WTC11 (cell line): ENCODE data around the gene TIE1.

Source experiments
- MLX ChIP-seq: sonication (generic); formaldehyde crosslinking; IDR thresholded peaks from 2 replicates; pipeline ENCODE4 v1.8.1; 2023; ENCODE audit warnings: mild to moderate bottlenecking, missing genetic modification reagents, moderate library complexity
- ZBTB21 ChIP-seq: sonication (generic); formaldehyde crosslinking; IDR thresholded peaks from 2 replicates; pipeline ENCODE4 v1.8.1; 2023; ENCODE audit warnings: mild to moderate bottlenecking, missing genetic modification reagents, borderline replicate concordance
- ZNF138 ChIP-seq: sonication (generic); formaldehyde crosslinking; conservative IDR thresholded peaks from 2 replicates; pipeline ENCODE4 v1.8.1; 2022; ENCODE audit warnings: mild to moderate bottlenecking, moderate library complexity, missing genetic modification reagents
- TF ChIP-seq, protein P1 (sequence below): fragments of 200-600 bp; IDR thresholded peaks from 2 replicates; pipeline ENCODE4 v1.8.0; 2022; ENCODE audit warnings: antibody characterized with exemption
- TF ChIP-seq, protein P2 (sequence below): sonication (generic); formaldehyde crosslinking; IDR thresholded peaks from 2 replicates; pipeline ENCODE4 v1.8.0; 2023; ENCODE audit warnings: missing genetic modification reagents, mild to moderate bottlenecking, borderline replicate concordance
- TF ChIP-seq, protein P3 (sequence below): sonication (generic); formaldehyde crosslinking; conservative IDR thresholded peaks from 2 replicates; pipeline ENCODE4 v1.8.1; 2023; ENCODE audit warnings: mild to moderate bottlenecking, low read depth, missing genetic modification reagents, moderate library complexity
- TF ChIP-seq, protein P4 (sequence below): sonication (generic); formaldehyde crosslinking; IDR thresholded peaks from 2 replicates; pipeline ENCODE4 v1.8.0; 2022; ENCODE audit warnings: mild to moderate bottlenecking, missing genetic modification reagents

DNA sequence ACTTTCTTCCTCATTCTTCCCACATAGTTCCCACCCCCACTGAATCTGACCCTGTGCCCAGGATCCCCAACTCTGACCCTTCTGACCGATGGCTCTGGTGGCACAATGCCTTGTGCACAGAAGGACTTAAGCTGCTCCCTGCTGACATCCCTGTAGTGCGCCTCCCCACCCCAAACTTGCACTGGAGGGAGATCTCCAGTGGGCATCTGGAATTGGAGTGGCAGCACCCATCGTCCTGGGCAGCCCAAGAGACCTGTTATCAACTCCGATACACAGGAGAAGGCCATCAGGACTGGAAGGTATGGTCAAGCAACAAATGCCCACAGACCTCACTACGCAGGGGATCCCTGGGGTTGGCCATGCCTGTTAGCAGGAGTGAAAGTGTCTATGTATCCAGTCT lies 45.9 kb downstream of the TIE1 start:
- TF ChIP-seq MLX (CRISPR knock-in tag) (no peak), ZBTB21 (CRISPR knock-in tag) (no peak), ZNF138 (CRISPR knock-in tag) (no peak)
- TF ChIP-seq, protein P1, sequence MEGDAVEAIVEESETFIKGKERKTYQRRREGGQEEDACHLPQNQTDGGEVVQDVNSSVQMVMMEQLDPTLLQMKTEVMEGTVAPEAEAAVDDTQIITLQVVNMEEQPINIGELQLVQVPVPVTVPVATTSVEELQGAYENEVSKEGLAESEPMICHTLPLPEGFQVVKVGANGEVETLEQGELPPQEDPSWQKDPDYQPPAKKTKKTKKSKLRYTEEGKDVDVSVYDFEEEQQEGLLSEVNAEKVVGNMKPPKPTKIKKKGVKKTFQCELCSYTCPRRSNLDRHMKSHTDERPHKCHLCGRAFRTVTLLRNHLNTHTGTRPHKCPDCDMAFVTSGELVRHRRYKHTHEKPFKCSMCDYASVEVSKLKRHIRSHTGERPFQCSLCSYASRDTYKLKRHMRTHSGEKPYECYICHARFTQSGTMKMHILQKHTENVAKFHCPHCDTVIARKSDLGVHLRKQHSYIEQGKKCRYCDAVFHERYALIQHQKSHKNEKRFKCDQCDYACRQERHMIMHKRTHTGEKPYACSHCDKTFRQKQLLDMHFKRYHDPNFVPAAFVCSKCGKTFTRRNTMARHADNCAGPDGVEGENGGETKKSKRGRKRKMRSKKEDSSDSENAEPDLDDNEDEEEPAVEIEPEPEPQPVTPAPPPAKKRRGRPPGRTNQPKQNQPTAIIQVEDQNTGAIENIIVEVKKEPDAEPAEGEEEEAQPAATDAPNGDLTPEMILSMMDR = no peak
- TF ChIP-seq, protein P2, sequence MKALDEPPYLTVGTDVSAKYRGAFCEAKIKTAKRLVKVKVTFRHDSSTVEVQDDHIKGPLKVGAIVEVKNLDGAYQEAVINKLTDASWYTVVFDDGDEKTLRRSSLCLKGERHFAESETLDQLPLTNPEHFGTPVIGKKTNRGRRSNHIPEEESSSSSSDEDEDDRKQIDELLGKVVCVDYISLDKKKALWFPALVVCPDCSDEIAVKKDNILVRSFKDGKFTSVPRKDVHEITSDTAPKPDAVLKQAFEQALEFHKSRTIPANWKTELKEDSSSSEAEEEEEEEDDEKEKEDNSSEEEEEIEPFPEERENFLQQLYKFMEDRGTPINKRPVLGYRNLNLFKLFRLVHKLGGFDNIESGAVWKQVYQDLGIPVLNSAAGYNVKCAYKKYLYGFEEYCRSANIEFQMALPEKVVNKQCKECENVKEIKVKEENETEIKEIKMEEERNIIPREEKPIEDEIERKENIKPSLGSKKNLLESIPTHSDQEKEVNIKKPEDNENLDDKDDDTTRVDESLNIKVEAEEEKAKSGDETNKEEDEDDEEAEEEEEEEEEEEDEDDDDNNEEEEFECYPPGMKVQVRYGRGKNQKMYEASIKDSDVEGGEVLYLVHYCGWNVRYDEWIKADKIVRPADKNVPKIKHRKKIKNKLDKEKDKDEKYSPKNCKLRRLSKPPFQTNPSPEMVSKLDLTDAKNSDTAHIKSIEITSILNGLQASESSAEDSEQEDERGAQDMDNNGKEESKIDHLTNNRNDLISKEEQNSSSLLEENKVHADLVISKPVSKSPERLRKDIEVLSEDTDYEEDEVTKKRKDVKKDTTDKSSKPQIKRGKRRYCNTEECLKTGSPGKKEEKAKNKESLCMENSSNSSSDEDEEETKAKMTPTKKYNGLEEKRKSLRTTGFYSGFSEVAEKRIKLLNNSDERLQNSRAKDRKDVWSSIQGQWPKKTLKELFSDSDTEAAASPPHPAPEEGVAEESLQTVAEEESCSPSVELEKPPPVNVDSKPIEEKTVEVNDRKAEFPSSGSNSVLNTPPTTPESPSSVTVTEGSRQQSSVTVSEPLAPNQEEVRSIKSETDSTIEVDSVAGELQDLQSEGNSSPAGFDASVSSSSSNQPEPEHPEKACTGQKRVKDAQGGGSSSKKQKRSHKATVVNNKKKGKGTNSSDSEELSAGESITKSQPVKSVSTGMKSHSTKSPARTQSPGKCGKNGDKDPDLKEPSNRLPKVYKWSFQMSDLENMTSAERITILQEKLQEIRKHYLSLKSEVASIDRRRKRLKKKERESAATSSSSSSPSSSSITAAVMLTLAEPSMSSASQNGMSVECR (CRISPR knock-in tag) = no peak
- TF ChIP-seq, protein P3, sequence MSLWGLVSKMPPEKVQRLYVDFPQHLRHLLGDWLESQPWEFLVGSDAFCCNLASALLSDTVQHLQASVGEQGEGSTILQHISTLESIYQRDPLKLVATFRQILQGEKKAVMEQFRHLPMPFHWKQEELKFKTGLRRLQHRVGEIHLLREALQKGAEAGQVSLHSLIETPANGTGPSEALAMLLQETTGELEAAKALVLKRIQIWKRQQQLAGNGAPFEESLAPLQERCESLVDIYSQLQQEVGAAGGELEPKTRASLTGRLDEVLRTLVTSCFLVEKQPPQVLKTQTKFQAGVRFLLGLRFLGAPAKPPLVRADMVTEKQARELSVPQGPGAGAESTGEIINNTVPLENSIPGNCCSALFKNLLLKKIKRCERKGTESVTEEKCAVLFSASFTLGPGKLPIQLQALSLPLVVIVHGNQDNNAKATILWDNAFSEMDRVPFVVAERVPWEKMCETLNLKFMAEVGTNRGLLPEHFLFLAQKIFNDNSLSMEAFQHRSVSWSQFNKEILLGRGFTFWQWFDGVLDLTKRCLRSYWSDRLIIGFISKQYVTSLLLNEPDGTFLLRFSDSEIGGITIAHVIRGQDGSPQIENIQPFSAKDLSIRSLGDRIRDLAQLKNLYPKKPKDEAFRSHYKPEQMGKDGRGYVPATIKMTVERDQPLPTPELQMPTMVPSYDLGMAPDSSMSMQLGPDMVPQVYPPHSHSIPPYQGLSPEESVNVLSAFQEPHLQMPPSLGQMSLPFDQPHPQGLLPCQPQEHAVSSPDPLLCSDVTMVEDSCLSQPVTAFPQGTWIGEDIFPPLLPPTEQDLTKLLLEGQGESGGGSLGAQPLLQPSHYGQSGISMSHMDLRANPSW (CRISPR knock-in tag) = no peak
- TF ChIP-seq, protein P4, sequence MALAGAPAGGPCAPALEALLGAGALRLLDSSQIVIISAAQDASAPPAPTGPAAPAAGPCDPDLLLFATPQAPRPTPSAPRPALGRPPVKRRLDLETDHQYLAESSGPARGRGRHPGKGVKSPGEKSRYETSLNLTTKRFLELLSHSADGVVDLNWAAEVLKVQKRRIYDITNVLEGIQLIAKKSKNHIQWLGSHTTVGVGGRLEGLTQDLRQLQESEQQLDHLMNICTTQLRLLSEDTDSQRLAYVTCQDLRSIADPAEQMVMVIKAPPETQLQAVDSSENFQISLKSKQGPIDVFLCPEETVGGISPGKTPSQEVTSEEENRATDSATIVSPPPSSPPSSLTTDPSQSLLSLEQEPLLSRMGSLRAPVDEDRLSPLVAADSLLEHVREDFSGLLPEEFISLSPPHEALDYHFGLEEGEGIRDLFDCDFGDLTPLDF = no peak
